ENCODE measurements around the gene BICD1. TPM values are rescaled to one million over a fixed set of nuclear protein-coding genes. Genes with fewer than 3 reads are reported as not detected.

Gene BICD1
- total and polyA plus RNA-seq, 2 of the 13 experiments (the other 11 are each of a cell fraction or from before 2014, with no cell fraction given): 4.5 to 5.2 TPM

- TF ChIP-seq ZUFSP (CRISPR knock-in tag; IDR thresholded peaks at IDR 0.05; ENCODE audit: borderline replicate concordance) (no peak), HNF1A (IDR thresholded peaks at IDR 0.05; ENCODE audit: low read depth) (no peak), HNF1A (CRISPR knock-in tag; IDR thresholded peaks at IDR 0.05; ENCODE audit: borderline replicate concordance) (no peak), MAFF (IDR thresholded peaks at IDR 0.05; ENCODE audit: low read depth, low read length) (no peak), IRX3 (CRISPR knock-in tag; IDR thresholded peaks at IDR 0.05; ENCODE audit: borderline replicate concordance, low read depth) (peak; percentile 33; the same call in 1 of the 2 replicates), ZNF709 (CRISPR knock-in tag; IDR thresholded peaks at IDR 0.05) (peak; percentile 42; the same call in 1 of the 2 replicates), GLMP (CRISPR knock-in tag; IDR thresholded peaks at IDR 0.05; ENCODE audit: borderline replicate concordance) (no peak), ZNF788 (CRISPR knock-in tag; IDR thresholded peaks at IDR 0.05; ENCODE audit: borderline replicate concordance) (peak; percentile 55), MXI1 (IDR thresholded peaks at IDR 0.05; ENCODE audit: borderline replicate concordance, low read depth, low read length) (peak; percentile 36; the same call in 1 of the 3 replicates), ZXDC (CRISPR knock-in tag; IDR thresholded peaks at IDR 0.05) (0 out of 2 replicates have a peak, but pooled peaks have one; percentile 46), ZNF574 (CRISPR knock-in tag; IDR thresholded peaks at IDR 0.05) (peak; percentile 83), ZNF777 (CRISPR knock-in tag; IDR thresholded peaks at IDR 0.05) (peak; percentile 91), NFE2 (CRISPR knock-in tag; IDR thresholded peaks at IDR 0.05) (no peak), ZNF441 (CRISPR knock-in tag; IDR thresholded peaks at IDR 0.05; ENCODE audit: borderline replicate concordance) (0 out of 2 replicates have a peak, but pooled peaks have one; percentile 38), FOXK1 (CRISPR knock-in tag; IDR thresholded peaks at IDR 0.05; ENCODE audit: borderline replicate concordance, low read depth) (no peak)
Measured at GRCh38 chr12:32106517-32107358, at the start of gene BICD1 (continued).

All from HepG2 (cell line).